ENCODE measurements around the gene PRICKLE2. TPM values are rescaled to one million over a fixed set of nuclear protein-coding genes. Genes with fewer than 3 reads are reported as not detected.

Gene PRICKLE2
- total and polyA plus RNA-seq, 10 of the 15 experiments (the other 5 are each of a cell fraction or from before 2014, with no cell fraction given) = 0.11 to 2.6 (median 0.69) TPM

- Histone ChIP-seq H3K36me3 (ENCODE audit: control insufficient read depth in 2 of 2, insufficient read depth in 2 of 2, low read length in 1 of 2) (no peaks in the 10 kb centered on the region), H3K27ac (ENCODE audit: control insufficient read depth, insufficient read depth) (no peak overlapping the region), H3K4me1 (ENCODE audit: control insufficient read depth, insufficient read depth, low read length) (no peaks in the 10 kb centered on the region), H3K4me3 (no peak overlapping the region), H3K79me2 (ENCODE audit: control insufficient read depth, insufficient read depth, low read length) (no peaks in the 10 kb centered on the region), H3K27me3 (replicated peaks in 1 of 2; ENCODE audit: control insufficient read depth in 2 of 2, insufficient read depth in 2 of 2, low read length in 1 of 2) (peaks cover 0 to 5% of the 10 kb centered on the region in 2 experiments; a peak in 3 of 4 replicates), H2AFZ (ENCODE audit: control insufficient read depth, low read depth, low read length) (no peak overlapping the region), H3K9me3 (replicated peaks; ENCODE audit: control insufficient read depth, insufficient read depth, low read length) (no peaks in the 10 kb centered on the region), H3K9ac (ENCODE audit: control insufficient read depth, insufficient read depth, low read length) (no peak overlapping the region), H4K20me1 (ENCODE audit: control insufficient read depth, insufficient read depth) (no peaks in the 10 kb centered on the region), H3K4me2 (ENCODE audit: control insufficient read depth, insufficient read depth) (no peak overlapping the region)
- in situ Hi-C loops (cut with MboI) (no loop called here), intact Hi-C loops (cut with micrococcal nuclease; ENCODE audit: unreplicated experiment) (no loop called here)
- FAIRE-seq (no peak), ATAC-seq (no peak), DNase-seq (ENCODE audit: low read depth, low spot score) (no peak)
- POLR2A ChIA-PET = no interaction called here
- SMC1A ChIA-PET (ENCODE audit: uncharacterized antibody, unreplicated experiment) = interaction anchor here (1.0 to 1.9 kb wide), 4 partner anchors 9 to 83 kb away, joined by 3 to 8 read pairs (median 6); no protein-coding TSS in a partner anchor
- TF ChIP-seq MAX (IDR thresholded peaks at IDR 0.05; ENCODE audit: low read depth, low read length) (no peak), ZBED1 (IDR thresholded peaks at IDR 0.05; ENCODE audit: borderline replicate concordance) (no peak), RAD51 (IDR thresholded peaks at IDR 0.05) (no peak), TCF7 (IDR thresholded peaks at IDR 0.05; ENCODE audit: borderline replicate concordance) (no peak), RCOR1 (conservative IDR thresholded peaks at IDR 0.05; ENCODE audit: low read depth, low read length) (no peak), HDGF (IDR thresholded peaks at IDR 0.05) (no peak), ZNF207 (IDR thresholded peaks at IDR 0.05; ENCODE audit: borderline replicate concordance) (no peak), EED (IDR thresholded peaks at IDR 0.05; ENCODE audit: low read depth) (no peak), CBX5 (IDR thresholded peaks at IDR 0.05; ENCODE audit: low read depth) (no peak), SUPT20H (IDR thresholded peaks at IDR 0.05; ENCODE audit: borderline replicate concordance, control insufficient read depth, low read depth, low read length) (no peak), NRF1 (conservative IDR thresholded peaks at IDR 0.05; ENCODE audit: low read depth, low read length) (no peak), BACH1 (IDR thresholded peaks at IDR 0.05; ENCODE audit: borderline replicate concordance) (no peak), PRDM15 (CRISPR knock-in tag; IDR thresholded peaks at IDR 0.05) (no peak)
- CTCF ChIA-PET = interaction anchor here (0.7 kb wide), 1 partner anchor 11 kb away, joined by 3 read pairs; no protein-coding TSS in a partner anchor
- no TSS peak for BruUV-seq (replicated peaks)
- 36% methylated on average over 3 of the region's 3 CpGs for WGBS (ENCODE audit: insufficient coverage, insufficient replicate concordance, low lambda C conversion rate, missing lambda C conversion rate)
- RAD21 ChIA-PET (ENCODE audit: unreplicated experiment) = no interaction called here
Measured at GRCh38 chr3:64272842-64273241, 47.6 kb upstream of the PRICKLE2 start.

All from GM12878 (cell line).